NCI-H345 treated with DMSO at 0.1 percent for 48 hours (cell line): ENCODE measurements around the gene SCYL2.
"Not testable (repeated sequence)": the region's sequence is repeated elsewhere in the genome, so short reads cannot be mapped to it uniquely, and the experiment has no call there.

Experiments used
- DNase-seq: peaks from one replicate; lab custom pipeline; 2025; ENCODE audit not compliant: unreplicated experiment; lab: John Stamatoyannopoulos, UW

The SCYL2 gene

DNA sequence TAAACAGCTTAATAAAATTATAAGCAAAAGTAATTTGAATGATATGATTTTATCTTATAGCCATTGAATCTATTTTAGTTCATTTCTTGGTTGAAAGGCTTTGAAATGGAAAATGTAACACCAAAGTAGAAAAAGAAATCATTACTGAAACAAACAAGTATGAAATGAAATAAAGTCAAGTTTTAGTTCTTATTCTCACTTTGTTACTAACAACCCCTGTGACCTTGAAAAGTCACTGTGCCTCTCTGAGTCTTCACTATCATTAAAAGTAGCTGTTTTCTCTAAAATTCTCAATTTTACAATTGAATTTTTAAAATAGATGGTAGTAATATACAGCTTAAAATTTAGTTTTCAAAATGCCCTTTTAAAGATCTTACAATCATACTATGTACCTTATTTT is 57.5 kb downstream of the SCYL2 start:
- no peak for DNase-seq

DNA sequence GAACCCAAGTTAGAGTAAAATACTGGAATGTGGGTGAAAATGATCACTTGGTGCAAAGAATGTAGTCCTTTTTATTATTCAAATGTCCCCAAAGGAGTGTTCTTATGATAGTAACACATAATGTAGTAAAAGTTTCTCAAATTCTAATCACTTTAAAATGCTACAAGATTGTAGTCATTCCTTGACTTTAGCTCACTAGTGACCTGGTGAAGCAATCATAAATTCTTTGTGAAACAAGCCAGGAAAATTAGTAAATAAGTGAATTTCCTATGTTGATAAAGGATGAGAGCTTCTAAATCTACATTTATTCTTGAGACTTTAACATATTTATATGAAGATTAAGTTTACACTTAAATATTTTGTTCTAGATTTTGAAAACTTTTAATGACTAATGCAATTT is 59.2 kb downstream of the SCYL2 start:
- no peak for DNase-seq

DNA sequence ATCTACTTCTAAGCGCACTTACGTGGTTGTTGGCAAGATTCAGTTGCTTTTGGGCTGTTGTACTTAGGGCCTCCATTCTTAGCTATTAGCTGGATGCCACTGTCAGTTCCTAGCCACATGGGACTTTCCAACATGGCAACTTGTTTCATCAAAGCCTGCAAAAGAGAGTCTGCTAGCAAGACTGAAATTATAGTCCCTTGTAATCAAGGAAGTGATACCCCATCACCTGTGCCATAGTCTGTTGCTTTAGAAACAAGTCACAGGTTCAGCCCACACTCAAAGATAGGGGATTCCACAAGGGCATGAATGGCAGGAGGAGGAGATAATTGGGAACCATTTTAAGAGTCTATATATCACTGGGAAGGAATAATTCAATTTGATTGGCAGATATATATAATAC is 62.8 kb downstream of the SCYL2 start:
- DNase-seq: no peak

DNA sequence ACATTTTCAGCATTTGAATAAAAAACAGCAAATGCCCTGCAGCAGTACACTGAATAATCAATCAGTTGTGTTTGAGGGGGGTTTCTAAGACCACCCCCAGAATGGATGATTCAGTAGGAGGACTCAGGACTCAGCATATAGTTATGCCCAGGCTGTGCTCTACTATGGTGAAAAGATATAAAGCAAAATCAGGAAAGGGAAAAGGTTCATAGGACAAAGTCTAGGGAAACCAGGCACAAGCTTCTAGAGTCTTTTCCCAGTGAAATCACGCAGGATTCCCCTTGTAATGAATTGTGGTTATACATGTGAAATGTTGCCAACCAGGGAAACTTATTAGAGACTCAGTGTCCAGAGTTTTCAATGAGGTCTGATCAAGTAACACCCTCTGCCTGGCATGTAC is 64.9 kb downstream of the SCYL2 start:
- no peak for DNase-seq

GRCh38 chr12:100332852-100333251 is 65.9 kb downstream of the SCYL2 start:
- no peak for DNase-seq

GRCh38 chr12:100337299-100337698 is 70.3 kb downstream of the SCYL2 start:
- no peak for DNase-seq

GRCh38 chr12:100337727-100338126 is 70.8 kb downstream of the SCYL2 start:
- no peak for DNase-seq

GRCh38 chr12:100339071-100339470 is 72.1 kb downstream of the SCYL2 start:
- DNase-seq: no peak

DNA sequence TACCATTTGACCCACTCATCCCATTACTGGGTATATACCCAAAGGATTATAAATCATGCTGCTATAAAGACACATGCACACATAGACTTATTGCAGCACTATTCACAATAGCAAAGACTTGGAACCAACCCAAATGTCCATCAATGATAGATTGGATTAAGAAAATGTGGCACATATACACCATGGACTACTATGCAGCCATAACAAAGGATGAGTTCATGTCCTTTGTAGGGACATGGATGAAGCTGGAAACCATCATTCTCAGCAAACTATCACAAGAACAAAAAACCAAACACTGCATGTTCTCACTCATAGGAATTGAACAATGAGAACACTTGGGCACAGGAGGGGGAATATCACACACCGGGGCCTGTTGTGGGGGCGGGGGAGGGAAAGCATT is 75.9 kb downstream of the SCYL2 start:
- DNase-seq: not testable (repeated sequence)

GRCh38 chr12:100344351-100344750 is 77.4 kb downstream of the SCYL2 start:
- DNase-seq: not testable (repeated sequence)

GRCh38 chr12:100345020-100345767 is 78.2 kb downstream of the SCYL2 start:
- no peak for DNase-seq

- DNase-seq: no peak
Measured at GRCh38 chr12:100346660-100347059, 79.7 kb downstream of the SCYL2 start.

- peak; percentile 31 for DNase-seq
Measured at GRCh38 chr12:100348657-100349454, 81.9 kb downstream of the SCYL2 start.

DNA sequence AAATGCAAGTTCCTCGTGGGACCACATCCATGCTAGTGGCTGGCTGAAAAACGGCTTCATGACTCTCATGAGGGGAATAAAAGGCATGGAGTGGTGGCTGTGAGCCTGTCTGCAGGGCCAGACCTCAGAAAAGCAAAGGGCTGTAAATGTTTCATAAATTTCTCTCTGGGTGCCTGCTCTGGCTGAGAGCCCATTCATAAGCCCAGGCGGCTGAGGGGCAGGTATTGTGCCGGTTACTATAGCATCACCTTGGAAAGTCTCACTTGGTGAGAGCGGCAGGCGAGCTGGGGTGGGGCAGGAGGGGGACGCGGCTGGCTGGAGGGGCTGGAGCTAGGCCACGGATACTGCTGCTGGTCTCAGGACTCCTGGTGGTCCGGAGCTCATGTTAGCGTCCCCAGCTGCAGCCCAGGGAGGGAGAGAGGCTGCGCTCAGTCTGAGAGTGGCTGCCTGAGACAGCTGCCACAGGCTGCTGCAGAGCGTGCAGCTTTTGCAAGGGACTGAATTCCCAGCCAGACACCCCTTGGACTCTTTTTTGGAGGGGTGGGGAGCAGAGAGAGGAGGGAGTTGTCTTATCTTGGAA is 89.8 kb downstream of the SCYL2 start, which contains the start of gene SLC17A8:
TSS of gene SLC17A8 (plus strand) at position 431 of the 580 bp plus-strand sequence. CDS start 318 bp downstream, outside the sequence.
- DNase-seq: peak; percentile 71

GRCh38 chr12:100359248-100359647 is 92.3 kb downstream of the SCYL2 start:
- no peak for DNase-seq

DNA sequence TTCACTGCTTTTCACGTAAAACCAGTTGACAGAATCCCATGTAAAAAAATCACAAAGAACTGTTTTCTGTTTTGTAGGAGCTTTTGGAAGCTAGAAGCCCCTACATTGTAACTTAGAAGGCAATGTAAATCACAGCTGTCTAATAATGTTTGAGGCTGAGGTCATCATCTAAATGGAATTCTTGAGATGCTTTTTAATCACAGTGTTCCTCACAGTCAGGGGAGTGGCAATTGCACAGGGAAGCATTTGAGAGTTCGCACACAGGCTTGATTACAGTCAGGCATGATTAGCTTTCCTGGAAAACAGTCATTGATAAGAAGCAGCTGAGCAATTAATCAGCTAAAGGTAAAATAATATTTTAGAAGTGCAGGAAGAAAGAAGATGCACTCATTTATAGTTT is 92.8 kb downstream of the SCYL2 start:
- DNase-seq: no peak

GRCh38 chr12:100360450-100360849 is 93.5 kb downstream of the SCYL2 start:
- no peak for DNase-seq

DNA sequence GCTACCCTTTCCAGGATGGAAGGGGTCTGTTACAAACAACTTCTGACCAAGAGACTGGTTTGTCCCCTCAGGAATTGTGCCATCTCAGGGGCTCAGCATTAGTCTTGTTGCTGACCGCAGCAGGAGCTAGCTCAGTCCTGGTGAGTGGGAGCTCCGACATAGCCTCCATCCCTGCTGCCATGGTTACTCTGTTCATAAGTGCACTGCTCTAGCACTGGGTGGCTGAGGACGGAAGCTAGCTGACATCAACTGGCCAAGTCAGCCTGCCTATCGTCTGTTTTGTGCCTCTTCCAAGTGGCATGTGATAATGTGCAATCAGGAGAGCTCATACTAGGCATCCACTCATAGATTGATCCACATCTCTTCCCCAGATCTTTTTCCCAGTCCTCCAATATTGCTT is 97.3 kb downstream of the SCYL2 start:
- no peak for DNase-seq

- DNase-seq: no peak
Measured at GRCh38 chr12:100365411-100365810, 98.4 kb downstream of the SCYL2 start.

GRCh38 chr12:100368066-100368465 is 101.1 kb downstream of the SCYL2 start:
- no peak for DNase-seq

DNA sequence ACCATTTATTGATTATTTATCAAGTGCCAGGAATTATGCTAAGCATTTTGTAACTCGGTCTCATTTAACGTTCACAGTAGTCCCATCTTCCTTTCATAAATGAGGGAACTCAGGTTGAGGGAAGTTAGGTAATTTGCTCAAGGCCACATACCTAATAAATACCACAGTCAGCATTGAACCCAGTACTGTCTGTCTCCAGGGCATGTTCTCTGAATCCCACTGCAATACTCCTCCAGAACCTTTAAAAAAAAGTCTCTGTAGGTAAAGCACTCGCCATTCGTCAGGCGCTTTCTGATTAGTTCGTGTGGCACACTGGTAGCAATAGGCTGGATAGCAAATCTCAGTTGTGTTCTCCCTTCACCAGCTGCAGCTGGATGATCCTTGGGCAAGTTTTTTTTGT is 104.2 kb downstream of the SCYL2 start:
- DNase-seq: no peak
